HUES48 (cell line): ENCODE data around the gene RDX.
"Not testable (repeated sequence)": the region's sequence is repeated elsewhere in the genome, so short reads cannot be mapped to it uniquely, and the experiment has no call there.

Experiments
- H3K27ac ChIP-seq: one replicate; pipeline ENCODE4 v1.7.0; 2013; ENCODE audit warnings: low read depth, low read length, inconsistent platforms
- H3K27me3 ChIP-seq: 2 replicates; pipeline ENCODE4 v1.6.1; 2013; ENCODE audit warnings: mild to moderate bottlenecking, low read length; ENCODE audit not compliant: control insufficient read depth, insufficient read depth
- H3K36me3 ChIP-seq: 2 replicates; pipeline ENCODE4 v1.6.1; 2013; ENCODE audit warnings: low read length; ENCODE audit not compliant: control insufficient read depth, insufficient read depth
- H3K4me1 ChIP-seq: 2 replicates; pipeline ENCODE4 v1.6.1; 2013; ENCODE audit warnings: mild to moderate bottlenecking, low read length; ENCODE audit not compliant: control insufficient read depth, insufficient read depth
- H3K4me3 ChIP-seq: 2 replicates; pipeline ENCODE4 v1.5.1; 2013; ENCODE audit warnings: mild to moderate bottlenecking, low read depth, low read length
- H3K9ac ChIP-seq: 2 replicates; pipeline ENCODE4 v1.6.1; 2013; ENCODE audit warnings: mild to moderate bottlenecking, low read depth, low read length, moderate library complexity
- H3K9me3 ChIP-seq: 2 replicates; pipeline ENCODE4 v1.6.1; 2013; ENCODE audit warnings: low read length; ENCODE audit not compliant: control insufficient read depth, insufficient read depth

The RDX gene

GRCh38 chr11:110294509-110294908, 1.9 kb downstream of the RDX start:
- Histone ChIP-seq H3K4me1 (peaks cover 35% of the 10 kb centered on the region), H3K9me3 (no peaks in the 10 kb centered on the region), H3K36me3 (no peaks in the 10 kb centered on the region), H3K27me3 (no peaks in the 10 kb centered on the region), H3K4me3 (peak overlapping the region; percentile 89), H3K9ac (no peak overlapping the region), H3K27ac (no peak overlapping the region)

DNA sequence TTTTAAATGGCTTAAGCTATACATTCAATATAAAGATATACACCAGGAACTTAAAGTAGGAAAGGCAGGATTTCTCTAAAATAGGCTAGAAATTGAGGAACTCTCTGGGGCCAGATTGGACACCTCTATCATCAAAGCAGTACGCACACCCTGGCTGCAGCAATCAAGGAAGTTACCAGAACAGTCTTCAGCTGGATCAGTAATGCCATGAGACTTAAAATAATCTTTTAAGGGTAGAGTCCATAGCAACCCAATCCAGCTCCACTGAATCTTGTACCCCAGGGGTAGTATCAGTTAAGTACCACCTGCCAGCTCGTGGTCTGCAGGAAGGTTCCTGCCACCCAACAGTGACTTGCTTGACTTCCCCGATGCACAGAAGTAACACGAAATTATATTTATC, 3.0 kb downstream of the RDX start:
- Histone ChIP-seq H3K36me3 (no peaks in the 10 kb centered on the region), H3K9ac (no peak overlapping the region), H3K4me3 (no peak overlapping the region), H3K4me1 (peaks cover 33% of the 10 kb centered on the region), H3K27me3 (no peaks in the 10 kb centered on the region), H3K27ac (no peak overlapping the region), H3K9me3 (no peaks in the 10 kb centered on the region)

DNA sequence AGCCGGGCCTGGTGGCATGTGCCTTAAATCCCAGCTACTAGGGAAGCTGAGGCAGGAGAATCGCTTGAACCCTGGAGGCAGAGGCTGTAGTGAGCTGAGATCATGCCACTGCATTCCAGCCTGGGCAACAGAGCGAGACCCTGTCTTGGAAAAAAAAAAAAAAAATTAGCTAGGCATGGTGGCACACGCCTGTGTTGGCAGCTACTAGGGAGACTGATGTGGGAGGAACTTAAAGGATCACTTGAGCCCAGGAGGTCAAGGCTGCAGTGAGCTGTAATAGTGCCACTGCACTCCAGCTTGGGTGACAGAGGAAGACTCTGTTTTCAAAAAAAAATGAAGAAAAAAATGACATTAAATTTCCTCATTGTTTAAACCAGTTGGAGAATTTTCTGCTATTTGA, 4.3 kb downstream of the RDX start:
- not testable (repeated sequence) for H3K27me3 ChIP-seq, H3K4me3 ChIP-seq, H3K9me3 ChIP-seq, H3K36me3 ChIP-seq, H3K27ac ChIP-seq, H3K9ac ChIP-seq
- H3K4me1 ChIP-seq: peaks cover 27% of the 10 kb centered on the region

DNA sequence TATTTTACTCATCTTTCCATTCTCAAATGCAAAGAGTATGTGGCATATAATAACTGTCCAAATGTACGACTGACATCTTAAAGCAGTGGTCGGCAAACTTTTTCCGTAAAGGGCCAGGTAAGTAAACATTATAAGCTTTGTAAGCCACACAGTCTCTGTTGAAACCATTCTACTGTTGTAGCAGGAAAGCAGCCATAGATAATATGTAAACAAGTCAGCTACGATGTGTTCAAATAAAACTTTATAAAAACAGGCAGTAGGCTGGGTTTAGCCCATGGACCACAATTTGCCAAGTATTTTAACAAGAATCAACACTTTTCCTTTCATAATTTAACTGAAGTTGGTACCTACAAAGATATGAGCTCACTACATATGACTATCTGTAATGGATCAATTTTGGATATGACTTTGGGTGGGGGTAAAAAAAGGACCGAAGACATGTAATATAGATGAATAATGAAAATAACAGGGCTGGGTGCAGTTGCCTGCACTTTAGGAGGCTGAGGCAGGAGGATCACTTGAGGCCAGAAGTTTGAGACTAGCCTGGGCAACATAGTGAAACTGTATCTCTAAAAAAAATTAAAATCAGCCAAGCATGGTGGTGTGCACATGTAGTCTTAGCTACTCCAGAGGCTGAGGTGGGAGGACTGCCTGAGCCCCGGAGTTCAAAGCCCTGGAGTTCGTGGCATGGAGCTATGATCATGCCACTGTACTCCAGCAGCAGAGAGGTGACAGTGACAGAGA, 5.7 kb downstream of the RDX start:
- no peak overlapping the region for H3K4me3 ChIP-seq
- H3K4me1 ChIP-seq: peaks cover 32% of the 10 kb centered on the region

DNA sequence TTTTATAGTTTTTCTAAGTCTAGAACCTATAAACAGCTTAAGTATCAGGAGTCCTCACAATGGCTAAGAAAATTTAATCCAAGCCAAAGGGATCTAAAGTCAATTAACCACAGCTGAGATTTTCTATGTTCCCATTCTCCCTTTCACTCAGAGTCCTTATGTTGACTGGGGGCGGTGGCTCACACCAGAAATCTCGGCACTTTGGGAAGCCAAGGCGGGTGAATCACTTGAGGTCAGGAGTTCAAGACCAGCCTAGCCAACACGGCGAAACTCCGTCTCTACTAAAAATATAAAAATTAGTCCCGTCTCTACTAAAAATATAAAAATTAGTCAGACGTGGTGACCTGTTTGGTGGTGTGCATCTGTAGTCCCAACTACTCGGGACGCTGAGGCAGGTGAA, 6.9 kb downstream of the RDX start:
- Histone ChIP-seq H3K27ac (no peak overlapping the region), H3K9ac (no peak overlapping the region), H3K4me1 (peaks cover 24% of the 10 kb centered on the region), H3K36me3 (no peaks in the 10 kb centered on the region), H3K4me3 (no peak overlapping the region), H3K9me3 (no peaks in the 10 kb centered on the region), H3K27me3 (no peaks in the 10 kb centered on the region)

More for the DNA sequence above, 5.7 kb downstream of the RDX start:
- Histone ChIP-seq H3K36me3 (no peaks in the 10 kb centered on the region), H3K27ac (no peak overlapping the region), H3K27me3 (no peaks in the 10 kb centered on the region), H3K9me3 (no peaks in the 10 kb centered on the region), H3K9ac (no peak overlapping the region)

DNA sequence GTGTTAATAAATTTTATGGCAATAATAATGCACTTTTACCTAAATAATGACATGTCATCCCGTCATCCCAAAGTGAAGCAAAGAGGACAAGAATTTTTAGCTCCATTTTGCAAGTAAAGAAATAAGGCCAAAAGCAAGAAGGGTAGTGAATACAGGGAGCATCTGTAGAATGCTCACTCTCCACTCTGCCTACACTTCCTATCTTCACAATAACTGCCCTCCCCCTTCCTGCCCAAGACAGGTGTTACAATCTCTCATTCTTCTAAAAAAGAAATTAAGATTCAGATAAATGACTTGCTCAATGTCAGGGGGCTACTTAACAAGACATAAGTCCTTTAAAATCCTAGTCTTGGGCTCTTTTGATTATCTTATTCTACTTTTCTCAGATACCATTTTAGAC, 8.9 kb downstream of the RDX start:
- H3K27me3 ChIP-seq: no peaks in the 10 kb centered on the region
- no peaks in the 10 kb centered on the region for H3K9me3 ChIP-seq
- H3K36me3 ChIP-seq: no peaks in the 10 kb centered on the region
- H3K4me3 ChIP-seq: no peak overlapping the region
- peaks cover 13% of the 10 kb centered on the region for H3K4me1 ChIP-seq
- H3K27ac ChIP-seq: no peak overlapping the region
- no peak overlapping the region for H3K9ac ChIP-seq

DNA sequence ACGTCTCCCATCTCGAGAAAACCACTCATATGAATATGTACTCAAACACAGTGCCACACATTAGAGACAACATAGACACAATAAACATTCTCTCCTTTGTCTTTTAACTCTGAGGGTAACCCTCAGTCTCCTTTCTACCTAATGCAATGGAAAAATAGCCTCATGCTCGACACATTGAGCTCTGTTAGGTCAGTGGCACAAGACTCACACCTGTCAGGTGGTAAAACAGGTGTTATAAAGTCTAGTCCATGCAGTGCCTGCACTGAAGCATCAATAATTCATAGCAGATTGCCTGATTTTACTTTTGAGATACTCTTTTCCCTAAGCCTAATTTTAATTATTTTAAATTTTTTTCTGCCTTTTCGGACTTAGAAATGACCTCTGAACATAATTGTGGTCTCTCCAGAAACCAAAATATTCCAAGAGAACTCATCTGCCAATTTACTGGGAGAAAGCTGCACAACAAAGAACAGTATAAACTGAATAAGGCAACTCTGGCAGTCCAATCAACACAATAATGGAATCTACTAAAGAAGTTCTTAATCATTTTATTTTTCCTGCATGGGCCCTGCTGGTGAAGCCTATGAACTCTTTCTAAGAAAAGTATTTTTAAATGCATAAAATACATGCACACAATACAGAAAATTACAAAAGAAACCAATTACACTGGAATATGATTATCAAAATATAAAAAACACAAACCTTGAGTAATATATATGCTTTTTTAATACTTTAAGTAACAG, 9.9 kb downstream of the RDX start:
- H3K4me3 ChIP-seq: no peak overlapping the region
- no peak overlapping the region for H3K27ac ChIP-seq
- peaks cover 16% of the 10 kb centered on the region for H3K4me1 ChIP-seq
- H3K27me3 ChIP-seq: no peaks in the 10 kb centered on the region
- no peaks in the 10 kb centered on the region for H3K9me3 ChIP-seq
- no peak overlapping the region for H3K9ac ChIP-seq
- no peaks in the 10 kb centered on the region for H3K36me3 ChIP-seq

DNA sequence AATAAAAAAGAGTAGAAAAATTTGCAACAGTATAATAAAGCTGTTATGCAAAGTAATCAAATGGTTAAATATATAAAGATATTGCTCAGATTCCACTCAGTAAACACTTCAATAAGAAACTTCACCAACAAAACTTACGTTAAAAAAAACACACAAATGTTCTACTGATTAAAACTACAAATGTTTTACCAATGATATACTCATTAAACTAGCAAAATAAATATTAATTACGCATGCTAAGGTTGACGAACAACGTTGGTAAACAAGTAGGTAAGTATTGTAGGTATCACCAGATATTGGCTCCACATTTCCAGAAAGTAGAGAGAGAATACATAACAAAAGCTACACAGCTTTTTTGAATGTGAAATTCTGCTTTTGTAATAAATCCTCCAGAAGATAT, 12.6 kb downstream of the RDX start:
- Histone ChIP-seq H3K9ac (no peak overlapping the region), H3K4me3 (no peak overlapping the region), H3K36me3 (peaks cover 10% of the 10 kb centered on the region), H3K27ac (no peak overlapping the region), H3K4me1 (peaks cover 16% of the 10 kb centered on the region), H3K27me3 (no peaks in the 10 kb centered on the region), H3K9me3 (no peaks in the 10 kb centered on the region)

- H3K9ac ChIP-seq, H3K4me3 ChIP-seq, H3K27me3 ChIP-seq, H3K27ac ChIP-seq, H3K4me1 ChIP-seq, H3K9me3 ChIP-seq: not testable (repeated sequence)
- peaks cover 35% of the 10 kb centered on the region for H3K36me3 ChIP-seq
These were observed 15.8 kb downstream of the RDX start for GRCh38 chr11:110280595-110280994.

- Histone ChIP-seq H3K36me3 (peaks cover 35% of the 10 kb centered on the region), H3K4me1 (0 out of 2 replicates have a peak, but pooled peaks cover 2% of the 10 kb centered on the region), H3K27ac (no peak overlapping the region), H3K9ac (no peak overlapping the region), H3K27me3 (no peaks in the 10 kb centered on the region), H3K9me3 (no peaks in the 10 kb centered on the region), H3K4me3 (no peak overlapping the region)
These were observed 16.5 kb downstream of the RDX start for GRCh38 chr11:110279881-110280280.

- Histone ChIP-seq H3K9ac (no peak overlapping the region), H3K36me3 (peaks cover 68% of the 10 kb centered on the region), H3K9me3 (no peaks in the 10 kb centered on the region), H3K4me1 (no peaks in the 10 kb centered on the region), H3K4me3 (no peak overlapping the region), H3K27me3 (no peaks in the 10 kb centered on the region), H3K27ac (no peak overlapping the region)
These were observed 23.5 kb downstream of the RDX start for GRCh38 chr11:110272919-110273318.
